GM12878 (cell line): Measurements from ENCODE around the gene LEPR. TPM values are rescaled to one million over a fixed set of nuclear protein-coding genes. Genes with fewer than 3 reads are reported as not detected.

Experiments
- ATAC-seq: fragments of 200-7000 bp; cut with Tn5 transposase; 3 replicates; pipeline ENCODE4 v1.9.1; 2020; ENCODE audit warnings: mild to moderate bottlenecking, moderate library complexity
- BruUV-seq: library from RNA; stranded (reverse); fragments of 400-500 nt; replicated peaks from 2 replicates; lab custom pipeline; 2021; lab: Mats Ljungman, UMichigan
- CTCF ChIA-PET: fragments of 300-600 bp; sonication (Branson Sonifier 250); formaldehyde crosslinking; extraction: SDS; loops from one replicate; lab custom pipeline; 2021; ENCODE audit warnings: inconsistent platforms; lab: Yijun Ruan, JAX
- POLR2A ChIA-PET: fragments of 350-600 bp; formaldehyde crosslinking; extraction: SDS; loops from one replicate; lab custom pipeline; 2021; ENCODE audit warnings: inconsistent platforms; lab: Charles Lee
- RAD21 ChIA-PET: fragments of 300-600 bp; sonication (Branson Sonifier 250); formaldehyde crosslinking; loops from one replicate; lab custom pipeline; 2023; ENCODE audit warnings: antibody characterized with exemption; ENCODE audit not compliant: unreplicated experiment; lab: Charles Lee
- SMC1A ChIA-PET: fragments of 300-600 bp; sonication (Branson Sonifier 250); formaldehyde crosslinking; loops from one replicate; lab custom pipeline; 2023; ENCODE audit not compliant: unreplicated experiment, uncharacterized antibody; lab: Charles Lee
- DNase-seq: peaks from one replicate; pipeline ENCODE4 v3.0.0-alpha.2; 2011; ENCODE audit warnings: low read depth, low spot score
- FAIRE-seq: peaks from 3 replicates; lab custom pipeline; 2011; peaks lifted over from hg19 to GRCh38; lab: Jason Lieb, UNC
- H2AFZ ChIP-seq: 2 replicates; pipeline ENCODE4 v1.6.0; 2011; ENCODE audit warnings: low read depth, low read length, control low read depth; ENCODE audit not compliant: control insufficient read depth
- H3K27ac ChIP-seq: 2 replicates; pipeline ENCODE4 v1.5.1; 2011; ENCODE audit warnings: control low read depth; ENCODE audit not compliant: control insufficient read depth, insufficient read depth
- H3K27me3 ChIP-seq, 2 experiments: replicated peaks in 1 of 2; 2 replicates each; pipeline versions ENCODE4 v1.6.0 to v1.6.1; 2011; ENCODE audit warnings: low read length in 1 of 2; ENCODE audit not compliant: control insufficient read depth in 2 of 2, insufficient read depth in 2 of 2
- H3K36me3 ChIP-seq, 2 experiments: 2 replicates each; pipeline ENCODE4 v1.5.1; 2011; ENCODE audit warnings: low read length in 1 of 2; ENCODE audit not compliant: control insufficient read depth in 2 of 2, insufficient read depth in 2 of 2
- H3K4me1 ChIP-seq: 2 replicates; pipeline ENCODE4 v1.6.1; 2011; ENCODE audit warnings: mild to moderate bottlenecking, low read length, moderate library complexity, mixed read lengths; ENCODE audit not compliant: control insufficient read depth, insufficient read depth
- H3K4me2 ChIP-seq: 2 replicates; pipeline ENCODE4 v1.6.0; 2011; ENCODE audit warnings: control low read depth; ENCODE audit not compliant: control insufficient read depth, insufficient read depth
- H3K4me3 ChIP-seq: fragments of 200-600 bp; sonication (generic); 2 replicates; pipeline ENCODE4 v1.5.1; 2016
- H3K79me2 ChIP-seq: 2 replicates; pipeline ENCODE4 v1.6.0; 2011; ENCODE audit warnings: low read length; ENCODE audit not compliant: control insufficient read depth, insufficient read depth
- H3K9ac ChIP-seq: 2 replicates; pipeline ENCODE4 v1.8.0; 2011; ENCODE audit warnings: low read length, control low read depth, mixed read lengths; ENCODE audit not compliant: control insufficient read depth, insufficient read depth
- H3K9me3 ChIP-seq: replicated peaks from 3 replicates; pipeline ENCODE4 v1.5.1; 2011; ENCODE audit warnings: mild to moderate bottlenecking, low read length; ENCODE audit not compliant: control insufficient read depth, insufficient read depth
- H4K20me1 ChIP-seq: 2 replicates; pipeline ENCODE4 v1.6.0; 2011; ENCODE audit not compliant: control insufficient read depth, insufficient read depth
- ATF2 ChIP-seq: IDR thresholded peaks from 2 replicates; pipeline ENCODE4 v1.6.1; 2012; ENCODE audit warnings: low read length, inconsistent platforms
- BCL3 ChIP-seq: IDR thresholded peaks from 2 replicates; pipeline ENCODE4 v1.6.1; 2011; ENCODE audit warnings: borderline replicate concordance, low read depth, mild to moderate bottlenecking, moderate library complexity, low read length; ENCODE audit not compliant: insufficient read depth, poor library complexity, severe bottlenecking
- HDGF ChIP-seq: fragments of 450-650 bp; IDR thresholded peaks from 2 replicates; pipeline ENCODE4 v1.6.1; 2016; ENCODE audit warnings: antibody characterized with exemption
- MAX ChIP-seq: IDR thresholded peaks from 2 replicates; pipeline ENCODE4 v1.6.1; 2012; ENCODE audit warnings: low read depth, low read length, improper control_type of control experiment
- MXI1 ChIP-seq: fragments of 150-350 bp; IDR thresholded peaks from 2 replicates; pipeline ENCODE4 v1.6.1; 2011; ENCODE audit warnings: low read depth, mild to moderate bottlenecking, inconsistent platforms, low read length, improper control_type of control experiment
- NBN ChIP-seq: fragments of 450-650 bp; IDR thresholded peaks from 2 replicates; pipeline ENCODE4 v1.6.1; 2016
- NFIC ChIP-seq: IDR thresholded peaks from 2 replicates; pipeline ENCODE4 v1.6.1; 2012; ENCODE audit warnings: low read depth, mild to moderate bottlenecking, inconsistent platforms, low read length, moderate library complexity
- NR2F1 ChIP-seq: fragments of 450-650 bp; conservative IDR thresholded peaks from 2 replicates; pipeline ENCODE4 v1.6.1; 2017; ENCODE audit warnings: mild to moderate bottlenecking
- WGBS: methylation state at CpG from one replicate; pipeline ENCODE4 v1.1.6; 2016; ENCODE audit warnings: low lambda C conversion rate; ENCODE audit not compliant: insufficient replicate concordance, insufficient coverage; ENCODE audit errors: missing lambda C conversion rate; 5-methylcytosine and 5-hydroxymethylcytosine counted together
- in situ Hi-C: fragments of 300-500 bp; cut with MboI; formaldehyde crosslinking; loops from 9 replicates; pipeline ENCODE4 v1.14.3; 2018; ENCODE audit warnings: mixed read lengths
- intact Hi-C: fragments of 100-400 bp; cut with micrococcal nuclease; formaldehyde crosslinking; loops from one replicate; pipeline ENCODE4 v1.14.2; 2022; ENCODE audit not compliant: unreplicated experiment
- polyA plus RNA-seq, 11 experiments: library from polyadenylated mRNA; depleted of rRNA in 4 of 11; unstranded in 6 of 11; stranded (reverse) in 5 of 11; fragments of >200 nt; fragmentation: Nextera tagmentation in 4 of 11; fragmentation: Illumina TruSeq in 1 of 11; extraction: Ambion mirVana in 4 of 11; extraction: Trizol in 1 of 11; gene quantifications; 1 replicate in 1 of 11; 2 replicates in 10 of 11; pipeline versions ENCODE4 v1.2.1 to v1.2.3, GENCODE V29; 2011 to 2016; ENCODE audit warnings: inconsistent platforms in 2 of 11, missing spikeins in 2 of 11, low read depth in 1 of 11
- total RNA-seq, 4 experiments: library from RNA; depleted of rRNA in 3 of 4; stranded (reverse); fragments of >200 nt in 3 of 4; fragmentation: Illumina TruSeq in 1 of 4; extraction: Trizol in 1 of 4; gene quantifications; 2 replicates each; pipeline versions ENCODE4 v1.2.1 to v1.2.3, GENCODE V29; 2013 to 2021

LEPR gene
- total and polyA plus RNA-seq, 10 of the 15 experiments (the other 5 are each of a cell fraction or from before 2014, with no cell fraction given), result 0.49 to 3.7 (median 1.2) TPM

GRCh38 chr1:65437616-65438015 is 17.1 kb downstream of the LEPR start (continued):
- TF ChIP-seq MXI1, result no peak
- TF ChIP-seq MAX, result no peak

- no peak for DNase-seq
- no peaks in the 10 kb centered on the region for H3K4me1 ChIP-seq
- no peak for TF ChIP-seq NBN
- TF ChIP-seq ATF2, result no peak
- TF ChIP-seq BCL3, result no peak
- TF ChIP-seq HDGF, result no peak
- no peak for TF ChIP-seq NR2F1
- no peak for TF ChIP-seq NFIC
- TF ChIP-seq, all 136 proteins: peak for 0
- no peaks in the 10 kb centered on the region for H4K20me1 ChIP-seq
- H3K9me3 ChIP-seq, result no peaks in the 10 kb centered on the region
- no peak overlapping the region for H3K27ac ChIP-seq
- no peak overlapping the region for H3K9ac ChIP-seq
- no peaks in the 10 kb centered on the region for H3K36me3 ChIP-seq
- intact Hi-C loops, result no loop called here
- no peaks in the 10 kb centered on the region for H3K27me3 ChIP-seq
- ChIA-PET CTCF (interaction anchor here (1.4 to 2.4 kb wide), 3 partner anchors 10 to 22 kb away, joined by 4 to 8 read pairs (median 8); no protein-coding TSS in a partner anchor), SMC1A (interaction anchor here (1.1 to 1.4 kb wide), 3 partner anchors 9 to 21 kb away, joined by 3 to 4 read pairs (median 3); no protein-coding TSS in a partner anchor), POLR2A (no interaction called here), RAD21 (no interaction called here)
- no peak for FAIRE-seq
- H2AFZ ChIP-seq, result no peak overlapping the region
- no peaks in the 10 kb centered on the region for H3K79me2 ChIP-seq
- BruUV-seq, result no TSS peak
- in situ Hi-C loops, result no loop called here
- ATAC-seq, result no peak
- WGBS, result 83% methylated on average over 12 of the region's 12 CpGs
- H3K4me3 ChIP-seq, result no peak overlapping the region
- no peak overlapping the region for H3K4me2 ChIP-seq
These were observed 19.9 kb downstream of the LEPR start for GRCh38 chr1:65440322-65440900.
